ENCODE measurements around the gene LRRC1. TPM values are rescaled to one million over a fixed set of nuclear protein-coding genes. Genes with fewer than 3 reads are reported as not detected.

The LRRC1 gene
- total and polyA plus RNA-seq, 10 of the 15 experiments (the other 5 are each of a cell fraction or from before 2014, with no cell fraction given) = 0.35 to 9.3 (median 0.63) TPM

- in situ Hi-C loops (cut with MboI) = no loop called here
- Histone ChIP-seq H3K9ac (ENCODE audit: control insufficient read depth, insufficient read depth, low read length) (no peak overlapping the region), H3K36me3 (ENCODE audit: control insufficient read depth in 2 of 2, insufficient read depth in 2 of 2, low read length in 1 of 2) (no peaks in the 10 kb centered on the region), H4K20me1 (ENCODE audit: control insufficient read depth, insufficient read depth) (no peaks in the 10 kb centered on the region), H3K4me2 (ENCODE audit: control insufficient read depth, insufficient read depth) (no peak overlapping the region), H3K4me3 (no peak overlapping the region), H3K27ac (ENCODE audit: control insufficient read depth, insufficient read depth) (no peak overlapping the region), H3K9me3 (replicated peaks; ENCODE audit: control insufficient read depth, insufficient read depth, low read length) (no peaks in the 10 kb centered on the region), H3K79me2 (ENCODE audit: control insufficient read depth, insufficient read depth, low read length) (no peaks in the 10 kb centered on the region), H3K27me3 (replicated peaks in 1 of 2; ENCODE audit: control insufficient read depth in 2 of 2, insufficient read depth in 2 of 2, low read length in 1 of 2) (peaks cover 0 to 5% of the 10 kb centered on the region in 2 experiments; a peak in 1 of 4 replicates), H2AFZ (ENCODE audit: control insufficient read depth, low read depth, low read length) (no peak overlapping the region), H3K4me1 (ENCODE audit: control insufficient read depth, insufficient read depth, low read length) (peaks cover under 1% of the 10 kb centered on the region; the same call in 1 of the 2 replicates)
- 85% methylated on average over 3 of the region's 3 CpGs for WGBS (ENCODE audit: insufficient coverage, insufficient replicate concordance, low lambda C conversion rate, missing lambda C conversion rate)
- DNase-seq (ENCODE audit: low read depth, low spot score) = no peak
- POLR2A ChIA-PET = no interaction called here
- no peak for TF ChIP-seq MTA2 (IDR thresholded peaks at IDR 0.05; ENCODE audit: low read depth)
- TF ChIP-seq RFX5 (IDR thresholded peaks at IDR 0.05; ENCODE audit: low read depth, low read length) = no peak
- TF ChIP-seq BMI1 (IDR thresholded peaks at IDR 0.05; ENCODE audit: borderline replicate concordance) = no peak
- TF ChIP-seq HCFC1 (IDR thresholded peaks at IDR 0.05; ENCODE audit: low read length) = no peak
- TF ChIP-seq IRF4 (IDR thresholded peaks at IDR 0.05; ENCODE audit: low read depth, low read length) = no peak
- no peak for TF ChIP-seq CHD1 (IDR thresholded peaks at IDR 0.05; ENCODE audit: low read depth, low read length)
- no peak for TF ChIP-seq MYC (IDR thresholded peaks at IDR 0.05; ENCODE audit: insufficient read depth, insufficient read length, insufficient replicate concordance, low read length, severe bottlenecking)
- SMC1A ChIA-PET (ENCODE audit: uncharacterized antibody, unreplicated experiment) = interaction anchor here (1.0 kb wide), 1 partner anchor 9 kb away, joined by 3 read pairs; no protein-coding TSS in a partner anchor
- no peak for FAIRE-seq
- intact Hi-C loops (cut with micrococcal nuclease; ENCODE audit: unreplicated experiment) = loop anchor here (10.0 kb wide), 1 partner anchor 115 kb away; no protein-coding TSS in a partner anchor
- RAD21 ChIA-PET (ENCODE audit: unreplicated experiment) = no interaction called here
- no peak for ATAC-seq
- no TSS peak for BruUV-seq (replicated peaks)
- CTCF ChIA-PET = interaction anchor here (1.2 kb wide), 1 partner anchor 157 kb away, joined by 4 read pairs; no protein-coding TSS in a partner anchor
Measured at GRCh38 chr6:53799340-53799739, 4.5 kb downstream of the LRRC1 start.

- no peak overlapping the region for H3K9ac ChIP-seq (ENCODE audit: control insufficient read depth, insufficient read depth, low read length)
- H3K9me3 ChIP-seq (replicated peaks; ENCODE audit: control insufficient read depth, insufficient read depth, low read length) = no peaks in the 10 kb centered on the region
- RAD21 ChIA-PET (ENCODE audit: unreplicated experiment) = no interaction called here
- H3K79me2 ChIP-seq (ENCODE audit: control insufficient read depth, insufficient read depth, low read length) = no peaks in the 10 kb centered on the region
- no peak overlapping the region for H3K4me3 ChIP-seq
- in situ Hi-C loops (cut with MboI) (no loop called here), intact Hi-C loops (cut with micrococcal nuclease; ENCODE audit: unreplicated experiment) (no loop called here)
- no TSS peak for BruUV-seq (replicated peaks)
- no peaks in the 10 kb centered on the region for H3K4me1 ChIP-seq (ENCODE audit: control insufficient read depth, insufficient read depth, low read length)
- DNase-seq (ENCODE audit: low read depth, low spot score) (no peak), FAIRE-seq (no peak), ATAC-seq (no peak)
- POLR2A ChIA-PET = interaction anchor here (0.5 to 0.9 kb wide), 2 partner anchors 10 to 253 kb away, joined by 3 to 4 read pairs; no protein-coding TSS in a partner anchor
- H3K36me3 ChIP-seq (ENCODE audit: control insufficient read depth in 2 of 2, insufficient read depth in 2 of 2, low read length in 1 of 2) = no peaks in the 10 kb centered on the region
- H3K27me3 ChIP-seq (replicated peaks in 1 of 2; ENCODE audit: control insufficient read depth in 2 of 2, insufficient read depth in 2 of 2, low read length in 1 of 2) = no peaks in the 10 kb centered on the region
- no peaks in the 10 kb centered on the region for H4K20me1 ChIP-seq (ENCODE audit: control insufficient read depth, insufficient read depth)
- 90% methylated on average over 1 of the region's 1 CpG for WGBS (ENCODE audit: insufficient coverage, insufficient replicate concordance, low lambda C conversion rate, missing lambda C conversion rate)
- H3K4me2 ChIP-seq (ENCODE audit: control insufficient read depth, insufficient read depth) = no peak overlapping the region
- TF ChIP-seq RAD51 (IDR thresholded peaks at IDR 0.05) (no peak), YBX1 (IDR thresholded peaks at IDR 0.05) (no peak), ZNF592 (IDR thresholded peaks at IDR 0.05) (no peak)
- no peak overlapping the region for H2AFZ ChIP-seq (ENCODE audit: control insufficient read depth, low read depth, low read length)
- CTCF ChIA-PET = interaction anchor here (1.2 kb wide), 1 partner anchor 155 kb away, joined by 3 read pairs; no protein-coding TSS in a partner anchor
- H3K27ac ChIP-seq (ENCODE audit: control insufficient read depth, insufficient read depth) = no peak overlapping the region
- SMC1A ChIA-PET (ENCODE audit: uncharacterized antibody, unreplicated experiment) = interaction anchor here (0.7 to 1.5 kb wide), 3 partner anchors 10 to 155 kb away, joined by 3 to 5 read pairs (median 3); no protein-coding TSS in a partner anchor
Measured at GRCh38 chr6:53801022-53801421, 6.2 kb downstream of the LRRC1 start.

Data from GM12878 (cell line).